ENCODE results near the gene CUL1.

CUL1 gene

GRCh38 chr7:148676291-148676690, 22.4 kb upstream of the CUL1 start:
- DNase-seq (ENCODE audit: low spot score): no peak
- no peak for TF ChIP-seq CTCF (IDR thresholded peaks at IDR 0.05; ENCODE audit: borderline replicate concordance, control extremely low read depth, extremely low read depth, insufficient read depth, missing control alignments)
- in situ Hi-C loops (cut with MboI; ENCODE audit: low sequenced_read_pairs, unreplicated experiment): no loop called here

GRCh38 chr7:148681821-148682220, 16.9 kb upstream of the CUL1 start:
- in situ Hi-C loops (cut with MboI; ENCODE audit: low sequenced_read_pairs, unreplicated experiment): no loop called here
- TF ChIP-seq CTCF (IDR thresholded peaks at IDR 0.05; ENCODE audit: borderline replicate concordance, control extremely low read depth, extremely low read depth, insufficient read depth, missing control alignments): no peak

GRCh38 chr7:148684289-148684830, 14.3 kb upstream of the CUL1 start:
- TF ChIP-seq CTCF (IDR thresholded peaks at IDR 0.05; ENCODE audit: borderline replicate concordance, control extremely low read depth, extremely low read depth, insufficient read depth, missing control alignments): no peak
- no peak for DNase-seq (ENCODE audit: low spot score)
- in situ Hi-C loops (cut with MboI; ENCODE audit: low sequenced_read_pairs, unreplicated experiment): no loop called here

More at GRCh38 chr7:148681821-148682220, 16.9 kb upstream of the CUL1 start:
- DNase-seq (ENCODE audit: low spot score): no peak

GRCh38 chr7:148686312-148686937, 12.3 kb upstream of the CUL1 start:
- no peak for TF ChIP-seq CTCF (IDR thresholded peaks at IDR 0.05; ENCODE audit: borderline replicate concordance, control extremely low read depth, extremely low read depth, insufficient read depth, missing control alignments)
- in situ Hi-C loops (cut with MboI; ENCODE audit: low sequenced_read_pairs, unreplicated experiment): no loop called here
- no peak for DNase-seq (ENCODE audit: low spot score)

- TF ChIP-seq CTCF (IDR thresholded peaks at IDR 0.05; ENCODE audit: borderline replicate concordance, control extremely low read depth, extremely low read depth, insufficient read depth, missing control alignments): no peak
- DNase-seq (ENCODE audit: low spot score): no peak
- in situ Hi-C loops (cut with MboI; ENCODE audit: low sequenced_read_pairs, unreplicated experiment): no loop called here
Measured at GRCh38 chr7:148687555-148687954, 11.1 kb upstream of the CUL1 start.

- DNase-seq (ENCODE audit: low spot score): no peak
- in situ Hi-C loops (cut with MboI; ENCODE audit: low sequenced_read_pairs, unreplicated experiment): no loop called here
- TF ChIP-seq CTCF (IDR thresholded peaks at IDR 0.05; ENCODE audit: borderline replicate concordance, control extremely low read depth, extremely low read depth, insufficient read depth, missing control alignments): no peak
Measured at GRCh38 chr7:148688526-148688925, 10.2 kb upstream of the CUL1 start.

All from GM13976 (cell line).